ENCODE results near the gene CCDC187. TPM values are rescaled to one million over a fixed set of nuclear protein-coding genes. Genes with fewer than 3 reads are reported as not detected.

CCDC187 gene
- total RNA-seq, 1 experiment from 2014 or later = not detected

DNA sequence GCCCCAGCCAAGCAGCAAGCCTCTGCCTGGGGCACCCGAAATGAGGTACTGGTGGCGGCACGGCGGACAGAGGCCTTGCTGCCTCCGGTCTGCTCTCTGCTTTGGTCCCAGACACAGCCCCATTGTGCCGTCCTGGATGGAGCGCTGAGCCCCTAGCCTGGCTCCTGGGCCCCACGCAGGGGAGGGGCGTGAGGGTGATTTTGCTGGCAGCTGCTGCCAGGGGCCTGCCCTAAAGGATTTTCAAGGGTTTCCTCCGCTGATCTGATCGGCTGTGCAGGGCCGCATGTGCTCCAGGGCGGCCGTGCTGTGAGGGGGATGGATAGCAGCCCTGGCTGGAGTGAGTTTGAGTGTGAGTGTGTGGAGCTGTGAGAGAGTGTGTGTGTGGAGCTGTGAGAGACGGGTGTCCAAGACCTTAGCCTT is 24.7 kb upstream of the CCDC187 start:
- no peak for DNase-seq (ENCODE audit: unreplicated experiment)
- no peaks in the 10 kb centered on the region for H3K27me3 Mint-ChIP-seq (ENCODE audit: insufficient read depth, unreplicated experiment)
- ChIA-PET POLR2A (interaction anchor here (0.5 kb wide), 1 partner anchor 82 kb away, joined by 3 read pairs; no protein-coding TSS in a partner anchor), CTCF (interaction anchor here (1.6 kb wide), 1 partner anchor 9 kb away, joined by 5 read pairs; no protein-coding TSS in a partner anchor)
- BruUV-seq (replicated peaks) = no TSS peak
- H3K4me3 Mint-ChIP-seq (ENCODE audit: unreplicated experiment) = peak overlapping the region; percentile 39
- intact Hi-C loops (cut with micrococcal nuclease) = no loop called here
- peak overlapping the region; percentile 75 for H3K27ac Mint-ChIP-seq (ENCODE audit: low read depth, unreplicated experiment)
- H3K36me3 Mint-ChIP-seq (ENCODE audit: insufficient read depth, unreplicated experiment) = peaks cover 5% of the 10 kb centered on the region
- H3K4me1 Mint-ChIP-seq (ENCODE audit: insufficient read depth, unreplicated experiment) = no peaks in the 10 kb centered on the region
- no peaks in the 10 kb centered on the region for H3K9me3 Mint-ChIP-seq (ENCODE audit: unreplicated experiment)
- no peak for TF ChIP-seq CTCF (IDR thresholded peaks at IDR 0.05; ENCODE audit: unreplicated experiment)

- no TSS peak for BruUV-seq (replicated peaks)
- Mint-ChIP-seq H3K36me3 (ENCODE audit: insufficient read depth, unreplicated experiment) (peaks cover 5% of the 10 kb centered on the region), H3K4me1 (ENCODE audit: insufficient read depth, unreplicated experiment) (no peaks in the 10 kb centered on the region)
These were observed 24.2 kb upstream of the CCDC187 start for GRCh38 chr9:136328011-136328621.

DNA sequence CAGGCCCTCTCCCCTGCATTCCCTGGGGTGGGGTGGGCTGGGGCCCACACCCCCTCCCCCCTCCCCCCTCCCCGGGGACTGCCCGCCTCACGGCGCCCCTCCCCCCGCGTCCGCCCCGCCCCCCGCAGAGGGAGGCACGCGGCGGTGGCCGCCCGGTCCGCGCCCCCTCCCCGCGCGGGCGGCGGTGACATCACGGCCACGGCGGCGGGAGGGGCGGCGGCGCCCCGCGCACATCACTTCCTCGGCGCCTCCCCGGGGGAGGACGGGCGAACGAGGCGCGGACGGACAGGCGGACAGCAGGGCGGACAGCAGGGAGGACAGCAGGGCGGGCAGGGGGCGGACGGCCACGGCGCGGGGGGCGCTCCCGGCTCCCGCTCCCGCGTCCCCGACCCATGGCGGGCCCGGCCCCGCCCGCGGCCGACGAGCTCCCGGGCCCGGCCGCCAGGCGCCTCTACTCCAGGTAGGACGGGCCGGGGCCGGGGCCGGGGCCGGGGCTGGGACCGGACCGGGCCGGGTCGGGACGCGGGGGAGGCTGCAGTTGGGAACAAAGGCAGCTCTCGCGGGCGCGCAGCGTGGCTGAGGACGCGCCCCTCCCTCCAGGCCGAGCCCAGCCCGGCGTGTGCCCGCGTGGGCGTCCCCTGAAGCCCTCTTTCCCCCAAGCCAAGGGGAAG is 23.5 kb upstream of the CCDC187 start, which contains the start of gene GPSM1:
Gene GPSM1, plus strand, starts transcription at position 236 of the 671 bp plus-strand sequence. Its CDS starts 157 bp downstream, at position 393.
- no peak for TF ChIP-seq CTCF (IDR thresholded peaks at IDR 0.05; ENCODE audit: unreplicated experiment)
- ChIA-PET CTCF (interaction anchor here (1.4 kb wide), 1 partner anchor 73 kb away, joined by 3 read pairs; no protein-coding TSS in a partner anchor), POLR2A (interaction anchor here (0.8 to 0.9 kb wide), 2 partner anchors 22 to 36 kb away, joined by 3 read pairs; partner anchors contain the start of gene DNLZ)
- H3K4me3 Mint-ChIP-seq (ENCODE audit: unreplicated experiment) = peak within 1 kb of the TSS; percentile 57
- no peak within 1 kb of the TSS for H3K27ac Mint-ChIP-seq (ENCODE audit: low read depth, unreplicated experiment)
- DNase-seq (ENCODE audit: unreplicated experiment) = peak; percentile 19
- peaks cover 5% of the 10 kb centered on the region for H3K36me3 Mint-ChIP-seq (ENCODE audit: insufficient read depth, unreplicated experiment)
- no peaks in the 10 kb centered on the region for H3K27me3 Mint-ChIP-seq (ENCODE audit: insufficient read depth, unreplicated experiment)
- intact Hi-C loops (cut with micrococcal nuclease) = no loop called here
- H3K9me3 Mint-ChIP-seq (ENCODE audit: unreplicated experiment) = no peaks in the 10 kb centered on the region
- no peaks in the 10 kb centered on the region for H3K4me1 Mint-ChIP-seq (ENCODE audit: insufficient read depth, unreplicated experiment)
- BruUV-seq (replicated peaks) = no TSS peak

More at GRCh38 chr9:136328011-136328621, 24.2 kb upstream of the CCDC187 start:
- POLR2A ChIA-PET = interaction anchor here (0.5 to 0.9 kb wide), 3 partner anchors 22 to 83 kb away, joined by 3 read pairs; partner anchors contain the start of gene DNLZ
- peak; percentile 17 for DNase-seq (ENCODE audit: unreplicated experiment)
- intact Hi-C loops (cut with micrococcal nuclease) = no loop called here
- H3K4me3 Mint-ChIP-seq (ENCODE audit: unreplicated experiment) = peak overlapping the region; percentile 39
- CTCF ChIA-PET = interaction anchor here (1.4 to 1.6 kb wide), 2 partner anchors 9 to 73 kb away, joined by 3 to 5 read pairs; no protein-coding TSS in a partner anchor
- H3K27ac Mint-ChIP-seq (ENCODE audit: low read depth, unreplicated experiment) = peak overlapping the region; percentile 75
- H3K9me3 Mint-ChIP-seq (ENCODE audit: unreplicated experiment) = no peaks in the 10 kb centered on the region
- no peak for TF ChIP-seq CTCF (IDR thresholded peaks at IDR 0.05; ENCODE audit: unreplicated experiment)
- H3K27me3 Mint-ChIP-seq (ENCODE audit: insufficient read depth, unreplicated experiment) = no peaks in the 10 kb centered on the region

GRCh38 chr9:136326761-136327303 is 22.9 kb upstream of the CCDC187 start:
- H3K36me3 Mint-ChIP-seq (ENCODE audit: insufficient read depth, unreplicated experiment) = peaks cover 5% of the 10 kb centered on the region
- CTCF ChIA-PET = interaction anchor here (1.4 kb wide), 1 partner anchor 74 kb away, joined by 3 read pairs; no protein-coding TSS in a partner anchor
- intact Hi-C loops (cut with micrococcal nuclease) = no loop called here
- H3K27ac Mint-ChIP-seq (ENCODE audit: low read depth, unreplicated experiment) = no peak overlapping the region
- H3K27me3 Mint-ChIP-seq (ENCODE audit: insufficient read depth, unreplicated experiment) = no peaks in the 10 kb centered on the region
- DNase-seq (ENCODE audit: unreplicated experiment) = no peak
- H3K4me1 Mint-ChIP-seq (ENCODE audit: insufficient read depth, unreplicated experiment) = no peaks in the 10 kb centered on the region
- TF ChIP-seq CTCF (IDR thresholded peaks at IDR 0.05; ENCODE audit: unreplicated experiment) = no peak
- no TSS peak for BruUV-seq (replicated peaks)
- no peaks in the 10 kb centered on the region for H3K9me3 Mint-ChIP-seq (ENCODE audit: unreplicated experiment)
- POLR2A ChIA-PET = interaction anchor here (1.3 kb wide), 1 partner anchor 36 kb away, joined by 4 read pairs; the partner anchor contains the start of gene DNLZ
- peak overlapping the region; percentile 57 for H3K4me3 Mint-ChIP-seq (ENCODE audit: unreplicated experiment)

All from MCF 10A (cell line).